ENCODE data around the gene METTL3.
A peak's percentile ranks its signal among the peaks of the same experiment; 100 is the strongest.

The METTL3 gene

DNA sequence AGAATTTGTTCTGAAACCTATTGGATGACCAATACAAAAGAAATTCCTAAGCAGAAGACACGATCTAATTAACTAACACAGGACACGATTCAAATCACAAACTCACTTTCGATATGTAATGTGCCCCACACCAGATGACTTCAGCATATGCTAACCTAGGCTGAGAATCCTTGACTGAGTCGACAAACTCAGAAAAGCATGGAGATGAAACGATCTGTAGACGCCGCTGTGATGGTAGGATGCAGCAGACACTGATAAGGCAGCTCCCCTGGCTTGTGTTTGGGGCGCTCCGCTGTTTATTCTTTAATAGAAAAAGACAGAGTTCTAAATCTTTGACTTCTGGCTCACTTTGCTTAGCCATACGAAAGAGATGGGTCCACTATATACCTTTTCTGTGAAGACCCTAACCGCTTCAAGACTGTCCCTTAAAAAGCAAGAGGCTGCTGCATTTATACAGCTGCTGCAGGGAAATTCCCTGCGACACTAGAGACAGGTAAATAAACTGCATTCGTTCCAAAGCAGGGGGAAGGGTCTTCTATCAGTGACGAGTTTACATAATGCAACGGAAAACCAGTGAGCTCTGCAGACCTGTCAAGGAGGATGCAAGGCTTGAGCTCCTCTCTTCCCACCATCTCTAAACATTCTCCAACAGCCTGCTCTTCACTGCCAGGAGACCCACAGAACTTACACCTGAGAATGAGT lies 56.1 kb downstream of the METTL3 start:
- peak overlapping the region; percentile 68 for H3K4me3 ChIP-seq (ENCODE audit: severe bottlenecking)
- H3K9me3 ChIP-seq (ENCODE audit: severe bottlenecking), result no peaks in the 10 kb centered on the region
- TF ChIP-seq, protein P1, sequence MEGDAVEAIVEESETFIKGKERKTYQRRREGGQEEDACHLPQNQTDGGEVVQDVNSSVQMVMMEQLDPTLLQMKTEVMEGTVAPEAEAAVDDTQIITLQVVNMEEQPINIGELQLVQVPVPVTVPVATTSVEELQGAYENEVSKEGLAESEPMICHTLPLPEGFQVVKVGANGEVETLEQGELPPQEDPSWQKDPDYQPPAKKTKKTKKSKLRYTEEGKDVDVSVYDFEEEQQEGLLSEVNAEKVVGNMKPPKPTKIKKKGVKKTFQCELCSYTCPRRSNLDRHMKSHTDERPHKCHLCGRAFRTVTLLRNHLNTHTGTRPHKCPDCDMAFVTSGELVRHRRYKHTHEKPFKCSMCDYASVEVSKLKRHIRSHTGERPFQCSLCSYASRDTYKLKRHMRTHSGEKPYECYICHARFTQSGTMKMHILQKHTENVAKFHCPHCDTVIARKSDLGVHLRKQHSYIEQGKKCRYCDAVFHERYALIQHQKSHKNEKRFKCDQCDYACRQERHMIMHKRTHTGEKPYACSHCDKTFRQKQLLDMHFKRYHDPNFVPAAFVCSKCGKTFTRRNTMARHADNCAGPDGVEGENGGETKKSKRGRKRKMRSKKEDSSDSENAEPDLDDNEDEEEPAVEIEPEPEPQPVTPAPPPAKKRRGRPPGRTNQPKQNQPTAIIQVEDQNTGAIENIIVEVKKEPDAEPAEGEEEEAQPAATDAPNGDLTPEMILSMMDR (IDR thresholded peaks at IDR 0.05; ENCODE audit: poor library complexity, severe bottlenecking), result no peak
- peaks cover 27% of the 10 kb centered on the region for H3K4me1 ChIP-seq (ENCODE audit: insufficient read depth, poor library complexity, severe bottlenecking)
- peaks cover 26% of the 10 kb centered on the region for H3K36me3 ChIP-seq (ENCODE audit: low read depth)
- no peak for DNase-seq (ENCODE audit: low spot score)
- no peak for ATAC-seq (ENCODE audit: low read depth)
- H3K27me3 ChIP-seq (ENCODE audit: insufficient read depth, poor library complexity, severe bottlenecking), result no peaks in the 10 kb centered on the region
- H3K27ac ChIP-seq (ENCODE audit: poor library complexity, severe bottlenecking), result peak overlapping the region; percentile 73

GRCh38 chr14:21449899-21450216 lies 61.3 kb downstream of the METTL3 start:
- no peak for DNase-seq (ENCODE audit: low spot score)
- H3K4me3 ChIP-seq (ENCODE audit: severe bottlenecking), result no peak overlapping the region

More at GRCh38 chr14:21449899-21450216, 61.3 kb downstream of the METTL3 start:
- Histone ChIP-seq H3K4me1 (ENCODE audit: insufficient read depth, poor library complexity, severe bottlenecking) (peaks cover 30% of the 10 kb centered on the region), H3K27ac (ENCODE audit: poor library complexity, severe bottlenecking) (no peak overlapping the region), H3K9me3 (ENCODE audit: severe bottlenecking) (no peaks in the 10 kb centered on the region), H3K27me3 (ENCODE audit: insufficient read depth, poor library complexity, severe bottlenecking) (no peaks in the 10 kb centered on the region), H3K36me3 (ENCODE audit: low read depth) (peaks cover 33% of the 10 kb centered on the region)
- TF ChIP-seq, protein P1 (IDR thresholded peaks at IDR 0.05; ENCODE audit: poor library complexity, severe bottlenecking), result no peak
- no peak for ATAC-seq (ENCODE audit: low read depth)

All from RWPE2 (cell line).